ENCODE data around the gene SEMA3A.

Gene SEMA3A

GRCh38 chr7:83913174-83913573 is 281.4 kb downstream of the SEMA3A start:
- DNase-seq = no peak

- DNase-seq = no peak
Measured at GRCh38 chr7:83908526-83908925, 286.1 kb downstream of the SEMA3A start.

All from NCI-H510A treated with DMSO at 0.1 percent for 48 hours (cell line).